HuH-7 (cell line): ENCODE data around the gene PFDN4.

ENCODE experiments used
- DNase-seq: peaks from one replicate; pipeline ENCODE4 v3.0.0; 2011; ENCODE audit warnings: low spot score

Gene PFDN4

GRCh38 chr20:54268941-54269340 is 61.1 kb downstream of the PFDN4 start:
- DNase-seq: no peak
